Transverse colon (tissue), 4 donors: Measurements from ENCODE around the gene NDUFB6. TPM values are rescaled to one million over a fixed set of nuclear protein-coding genes. Genes with fewer than 3 reads are reported as not detected.

Experiments
- DNase-seq: peaks from one replicate; pipeline ENCODE4 v3.0.0-alpha.2; 2019
- H3K27ac ChIP-seq, 4 donors: fragments of 200-600 bp; sonication (generic); 2 replicates each; pipeline ENCODE4 v1.5.1; 2016 to 2018; ENCODE audit warnings: inconsistent platforms in 4 of 4
- H3K27me3 ChIP-seq: fragments of 200-600 bp; sonication (generic); 2 replicates; pipeline ENCODE4 v1.5.1; 2017; ENCODE audit warnings: inconsistent platforms
- H3K36me3 ChIP-seq, 4 donors: fragments of 200-600 bp; sonication (generic); 2 replicates each; pipeline ENCODE4 v1.5.1; 2017 to 2019; ENCODE audit warnings: inconsistent platforms in 4 of 4
- H3K4me1 ChIP-seq, 4 donors: fragments of 200-600 bp; sonication (generic); 2 replicates each; pipeline ENCODE4 v1.5.1; 2017 to 2020; ENCODE audit warnings: inconsistent platforms in 4 of 4
- H3K4me3 ChIP-seq, 4 donors: fragments of 200-600 bp; sonication (generic); 1 replicate in 1 of 4; 2 replicates in 3 of 4; pipeline versions ENCODE4 v1.5.1 to v1.6.1; 2017 to 2019; ENCODE audit warnings: inconsistent platforms in 4 of 4
- H3K9me3 ChIP-seq, 2 donors: fragments of 200-600 bp; sonication (generic); 2 replicates each; pipeline ENCODE4 v1.5.1; 2017 to 2019; ENCODE audit warnings: inconsistent platforms in 2 of 2
- CTCF ChIP-seq, 5 experiments: fragments of 200-600 bp in 3 of 5; fragments of 450-650 bp in 2 of 5; sonication (generic) in 3 of 5; IDR thresholded peaks; 1 replicate in 2 of 5; 2 replicates in 3 of 5; pipeline ENCODE4 v1.5.1; 2016 to 2017; ENCODE audit warnings: antibody characterized with exemption in 5 of 5, inconsistent platforms in 3 of 5, mild to moderate bottlenecking in 2 of 5, moderate library complexity in 1 of 5
- EP300 ChIP-seq: sonication (generic); formaldehyde crosslinking; IDR thresholded peaks from one replicate; pipeline ENCODE4 v1.6.1; 2017; ENCODE audit warnings: antibody characterized with exemption, low read depth
- POLR2A ChIP-seq: fragments of 450-650 bp; IDR thresholded peaks from one replicate; pipeline ENCODE4 v1.6.1; 2016; ENCODE audit warnings: antibody characterized with exemption, mild to moderate bottlenecking, moderate library complexity
- POLR2AphosphoS5 ChIP-seq, 3 donors: sonication (generic); formaldehyde crosslinking; IDR thresholded peaks; one replicate each; pipeline ENCODE4 v1.6.1; 2016; ENCODE audit warnings: antibody characterized with exemption in 3 of 3
- WGBS, 2 donors: methylation state at CpG; one replicate each; pipeline ENCODE4 v1.1.5; 2018; ENCODE audit warnings: low coverage in 1 of 2; 5-methylcytosine and 5-hydroxymethylcytosine counted together
- in situ Hi-C, 4 donors: fragments of 200-750 bp; cut with MboI; loops; one replicate each; pipeline versions ENCODE4 v1.15.0 to v1.15.1; 2017; ENCODE audit warnings: low sequenced_read_pairs in 3 of 4, low pct_ligation_motif_present in 1 of 4, low pct_unique_long_range_greater_than_20kb in 1 of 4
- intact Hi-C: fragments of 100-400 bp; cut with DNase I; formaldehyde crosslinking; loops from one replicate; pipeline ENCODE4 v1.15.1; 2023; ENCODE audit warnings: low total_unique reads
- total RNA-seq, 4 donors: library from RNA; depleted of rRNA; stranded (reverse); fragments of >200 nt; gene quantifications; one replicate each; pipeline ENCODE4 v1.1.0, GENCODE V29; 2016

NDUFB6 gene
- total RNA-seq, 4 donors from 2014 or later = 10.5 to 42.7 (median 24.3) TPM

DNA sequence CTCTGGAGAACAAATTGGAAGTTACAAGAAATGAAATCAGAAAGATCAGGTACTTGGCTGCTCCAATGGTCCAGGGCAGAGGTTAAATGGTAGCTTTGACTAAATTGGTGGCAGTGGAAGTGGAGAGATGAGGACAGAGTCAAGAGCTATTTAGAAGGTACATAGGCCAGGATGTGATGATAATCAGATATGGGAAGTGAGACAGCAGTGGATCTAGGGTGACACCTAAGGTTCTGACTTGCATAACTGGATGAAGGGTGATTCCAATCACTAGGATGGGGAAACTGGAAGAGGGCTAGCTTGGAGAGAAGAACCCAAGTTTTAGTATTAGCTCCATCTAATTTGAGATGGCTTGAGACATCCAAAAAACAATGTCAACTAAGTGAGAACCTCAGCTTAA, 24.0 kb upstream of the NDUFB6 start:
- intact Hi-C loops = no loop called here
- TF ChIP-seq CTCF (IDR thresholded peaks at IDR 0.05) (no peak), EP300 (no peak)
- Histone ChIP-seq H3K27ac (no peak overlapping the region), H3K9me3 (no peaks in the 10 kb centered on the region), H3K4me1 (no peaks in the 10 kb centered on the region), H3K27me3 (no peaks in the 10 kb centered on the region), H3K36me3 (no peaks in the 10 kb centered on the region), H3K4me3 (no peak overlapping the region)
- in situ Hi-C loops = loop anchor here in 1 of 4 donors (25.0 kb wide), 1 partner anchor 365 kb away; no protein-coding TSS in a partner anchor
- no peak for DNase-seq

DNA sequence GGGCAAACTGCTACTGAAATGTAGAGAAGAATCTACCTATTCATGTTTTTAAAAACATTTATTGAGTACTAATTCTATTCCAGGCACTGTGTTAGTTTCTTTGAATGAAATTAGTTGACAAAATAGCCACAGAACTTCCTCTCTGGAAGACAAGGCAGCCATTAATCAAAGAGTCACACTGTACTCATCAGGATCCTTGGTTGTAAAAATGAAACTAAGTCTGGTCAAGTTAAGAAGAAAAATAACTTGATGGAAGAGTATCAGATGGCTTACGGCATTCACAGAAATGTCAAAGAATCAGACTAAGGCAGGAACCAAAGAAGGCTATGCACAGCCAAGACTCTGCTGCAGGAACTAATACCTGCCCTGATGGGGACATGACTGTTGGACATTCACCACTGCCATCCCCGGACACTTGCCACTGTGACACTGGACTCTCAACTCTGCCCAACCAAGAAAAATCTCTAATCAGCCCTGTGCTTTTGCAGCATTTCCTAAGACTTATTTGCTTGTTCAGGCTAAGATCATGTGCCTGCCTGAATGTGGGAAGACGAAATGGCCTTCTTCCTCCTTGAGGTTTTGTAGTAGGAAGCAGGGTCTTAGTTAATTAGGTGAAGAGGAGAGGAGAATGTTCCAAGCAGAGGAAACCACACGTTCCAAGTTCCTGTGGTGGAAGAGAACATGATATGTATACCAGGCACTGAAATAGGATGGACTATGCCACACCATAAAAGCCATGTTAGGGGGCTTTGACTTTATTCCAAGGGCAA, 23.3 kb upstream of the NDUFB6 start:
- TF ChIP-seq POLR2A (no peak), EP300 (no peak), CTCF (IDR thresholded peaks at IDR 0.05) (no peak), POLR2AphosphoS5 (IDR thresholded peaks at IDR 0.05) (no peak)
- Histone ChIP-seq H3K9me3 (no peaks in the 10 kb centered on the region), H3K27ac (no peak overlapping the region), H3K4me1 (no peaks in the 10 kb centered on the region), H3K27me3 (no peaks in the 10 kb centered on the region), H3K4me3 (no peak overlapping the region), H3K36me3 (no peaks in the 10 kb centered on the region)
- intact Hi-C loops (no loop called here), in situ Hi-C loops (loop anchor here in 1 of 4 donors (25.0 kb wide), 1 partner anchor 366 kb away; no protein-coding TSS in a partner anchor)
- DNase-seq = no peak
- 62 to 71% methylated on average over 3 to 4 of the region's 4 CpGs for WGBS, 2 donors

DNA sequence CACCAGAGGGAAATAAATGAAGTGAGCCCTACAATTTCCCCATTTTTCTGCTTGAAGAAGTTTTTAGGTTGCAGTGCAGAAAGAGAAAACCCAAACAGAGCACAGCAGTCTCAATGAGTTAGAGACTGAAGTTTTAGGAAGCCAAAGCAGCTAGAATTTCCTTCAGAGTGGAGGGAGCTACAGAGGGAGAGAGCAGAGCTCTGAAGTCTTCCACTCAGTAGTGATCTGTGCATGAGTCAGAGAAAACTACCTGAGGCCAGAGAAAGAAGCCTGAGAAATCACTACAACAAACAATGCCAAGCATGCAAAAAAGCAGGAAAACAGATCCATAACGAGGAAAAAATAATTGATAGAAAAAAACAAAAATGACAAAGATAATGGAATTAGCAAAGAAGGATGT, 17.9 kb upstream of the NDUFB6 start:
- no peaks in the 10 kb centered on the region for H3K9me3 ChIP-seq
- intact Hi-C loops (no loop called here), in situ Hi-C loops (loop anchor here in 1 of 4 donors (25.0 kb wide), 1 partner anchor 371 kb away; no protein-coding TSS in a partner anchor)
- no peaks in the 10 kb centered on the region for H3K27me3 ChIP-seq
- H3K4me1 ChIP-seq = no peaks in the 10 kb centered on the region
- H3K27ac ChIP-seq = no peak overlapping the region
- no peaks in the 10 kb centered on the region for H3K36me3 ChIP-seq
- no peak overlapping the region for H3K4me3 ChIP-seq
- DNase-seq = no peak
- TF ChIP-seq POLR2AphosphoS5 (IDR thresholded peaks at IDR 0.05) = no peak
- no peak for TF ChIP-seq EP300
- no peak for TF ChIP-seq CTCF (IDR thresholded peaks at IDR 0.05)
- no peak for TF ChIP-seq POLR2A
- 46 to 69% methylated on average over 1 of the region's 1 CpG for WGBS, 2 donors

- H3K4me1 ChIP-seq = no peaks in the 10 kb centered on the region
- TF ChIP-seq EP300 (no peak), POLR2AphosphoS5 (IDR thresholded peaks at IDR 0.05) (no peak), POLR2A (no peak), CTCF (IDR thresholded peaks at IDR 0.05) (no peak)
- no peak overlapping the region for H3K27ac ChIP-seq
- WGBS, 2 donors = 44 to 64% methylated on average over 2 of the region's 2 CpGs
- H3K4me3 ChIP-seq = no peak overlapping the region
- in situ Hi-C loops (loop anchor here in 1 of 4 donors (25.0 kb wide), 1 partner anchor 372 kb away; no protein-coding TSS in a partner anchor), intact Hi-C loops (no loop called here)
- no peak for DNase-seq
- no peaks in the 10 kb centered on the region for H3K36me3 ChIP-seq
- no peaks in the 10 kb centered on the region for H3K9me3 ChIP-seq
- H3K27me3 ChIP-seq = no peaks in the 10 kb centered on the region
These were observed 17.5 kb upstream of the NDUFB6 start for GRCh38 chr9:32590476-32590875.
